Measurements from ENCODE around the gene NUP93. TPM values are rescaled to one million over a fixed set of nuclear protein-coding genes. Genes with fewer than 3 reads are reported as not detected.

The NUP93 gene
- total and polyA plus RNA-seq, 2 of the 8 experiments (the other 6 are each of a cell fraction or from before 2014, with no cell fraction given) = 147 to 201 TPM

- H4K5ac ChIP-seq (ENCODE audit: insufficient read length, low read depth, low read length) = no peak overlapping the region
- no peaks in the 10 kb centered on the region for H3K23me2 ChIP-seq (ENCODE audit: low read depth, low read length)
- H3K79me1 ChIP-seq (ENCODE audit: low read depth, low read length) = peaks cover 2% of the 10 kb centered on the region
- no peak overlapping the region for H2AFZ ChIP-seq (ENCODE audit: low read length)
- no peak overlapping the region for H3K18ac ChIP-seq (ENCODE audit: extremely low read depth, low read length)
- no peak overlapping the region for H3K23ac ChIP-seq (ENCODE audit: insufficient read length)
- TF ChIP-seq, protein P1, sequence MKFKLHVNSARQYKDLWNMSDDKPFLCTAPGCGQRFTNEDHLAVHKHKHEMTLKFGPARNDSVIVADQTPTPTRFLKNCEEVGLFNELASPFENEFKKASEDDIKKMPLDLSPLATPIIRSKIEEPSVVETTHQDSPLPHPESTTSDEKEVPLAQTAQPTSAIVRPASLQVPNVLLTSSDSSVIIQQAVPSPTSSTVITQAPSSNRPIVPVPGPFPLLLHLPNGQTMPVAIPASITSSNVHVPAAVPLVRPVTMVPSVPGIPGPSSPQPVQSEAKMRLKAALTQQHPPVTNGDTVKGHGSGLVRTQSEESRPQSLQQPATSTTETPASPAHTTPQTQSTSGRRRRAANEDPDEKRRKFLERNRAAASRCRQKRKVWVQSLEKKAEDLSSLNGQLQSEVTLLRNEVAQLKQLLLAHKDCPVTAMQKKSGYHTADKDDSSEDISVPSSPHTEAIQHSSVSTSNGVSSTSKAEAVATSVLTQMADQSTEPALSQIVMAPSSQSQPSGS (IDR thresholded peaks at IDR 0.05; ENCODE audit: low read length) = no peak
- TF ChIP-seq FOSL1 (IDR thresholded peaks at IDR 0.05; ENCODE audit: insufficient read depth, low read depth, low read length) (no peak), POU5F1 (IDR thresholded peaks at IDR 0.05; ENCODE audit: low read depth, low read length) (no peak), PHF8 (conservative IDR thresholded peaks at IDR 0.05; ENCODE audit: low read depth, low read length) (no peak), EGR1 (IDR thresholded peaks at IDR 0.05; ENCODE audit: borderline replicate concordance, low read depth, low read length) (no peak), SP1 (IDR thresholded peaks at IDR 0.05; ENCODE audit: low read depth, low read length) (no peak), JUND (IDR thresholded peaks at IDR 0.05; ENCODE audit: low read length) (no peak), KDM1A (IDR thresholded peaks at IDR 0.05; ENCODE audit: borderline replicate concordance, low read length) (no peak), EP300 (IDR thresholded peaks at IDR 0.05; ENCODE audit: borderline replicate concordance in 1 of 2, low read depth in 2 of 2, low read length in 2 of 2) (no peak)
- no peak overlapping the region for H2AK5ac ChIP-seq (ENCODE audit: low read depth, low read length)
- H3K36me3 ChIP-seq (ENCODE audit: control insufficient read depth in 2 of 4, insufficient read depth in 4 of 4, low read length in 3 of 4) = no peaks in the 10 kb centered on the region
- no peak overlapping the region for H4K91ac ChIP-seq (replicated peaks; ENCODE audit: insufficient read length, low read length)
- 94% methylated on average over 5 of the region's 5 CpGs; no CpG with 5 or more reads in 1 of the 2 experiments for WGBS, 2 experiments (ENCODE audit: extremely low coverage in 1 of 2, insufficient coverage in 1 of 2, insufficient read length in 1 of 2, insufficient replicate concordance in 2 of 2, low coverage in 1 of 2, low lambda C conversion rate in 2 of 2, missing lambda C conversion rate in 1 of 2)
- H4K20me1 ChIP-seq (replicated peaks in 1 of 2; ENCODE audit: control insufficient read depth in 1 of 2, insufficient read depth in 2 of 2, low read length in 2 of 2) = peaks cover 2 to 5% of the 10 kb centered on the region in 2 experiments
- no peak overlapping the region for H3K14ac ChIP-seq (ENCODE audit: insufficient read length)
- H3K9ac ChIP-seq (replicated peaks in 1 of 4; ENCODE audit: extremely low read depth in 1 of 4, low read depth in 3 of 4, low read length in 3 of 4) = no peak overlapping the region
- no peak overlapping the region for H2BK15ac ChIP-seq (ENCODE audit: low read length)
- H3K56ac ChIP-seq (replicated peaks; ENCODE audit: insufficient read length, low read depth, low read length) = no peak overlapping the region
- H4K8ac ChIP-seq (ENCODE audit: extremely low read depth, insufficient read depth, low read length) = no peak overlapping the region
- no peak for DNase-seq (ENCODE audit: low read depth in 1 of 2, low spot score in 2 of 2)
- ChIA-PET CTCF (ENCODE audit: partially characterized antibody) (interaction anchor here (0.7 to 0.8 kb wide), 2 partner anchors 9 to 34 kb away, joined by 3 read pairs; no protein-coding TSS in a partner anchor), POLR2A (ENCODE audit: partially characterized antibody) (interaction anchor here (1.1 kb wide), 1 partner anchor 12 kb away, joined by 3 read pairs; no protein-coding TSS in a partner anchor)
- H3K27me3 ChIP-seq (replicated peaks in 1 of 4; ENCODE audit: control insufficient read depth in 3 of 4, extremely low read depth in 1 of 4, insufficient read depth in 3 of 4, low read length in 3 of 4) = no peaks in the 10 kb centered on the region
- no peak overlapping the region for H3K4me2 ChIP-seq (ENCODE audit: insufficient read depth in 1 of 2, low read depth in 2 of 2, low read length in 2 of 2)
- no peaks in the 10 kb centered on the region for H3K9me3 ChIP-seq (ENCODE audit: insufficient read depth in 2 of 2, low read depth in 1 of 2, low read length in 1 of 2)
- H2BK20ac ChIP-seq (ENCODE audit: low read length) = no peak overlapping the region
- FAIRE-seq = no peak
- peaks cover 0 to 53% of the 10 kb centered on the region in 2 experiments; a peak in 2 of 4 replicates for H3K79me2 ChIP-seq (ENCODE audit: control insufficient read depth in 1 of 2, insufficient read depth in 2 of 2, low read length in 2 of 2)
- H3K4me1 ChIP-seq (replicated peaks in 1 of 4; ENCODE audit: control insufficient read depth in 3 of 4, insufficient read depth in 4 of 4, low read length in 3 of 4) = peaks cover 0 to 14% (median 11%) of the 10 kb centered on the region in 4 experiments; a peak in 5 of 7 replicates
- no peak overlapping the region for H2BK5ac ChIP-seq (ENCODE audit: low read depth, low read length)
- no peak overlapping the region for H3K4me3 ChIP-seq (ENCODE audit: extremely low read depth in 1 of 4, insufficient read depth in 2 of 4, low read depth in 3 of 4, low read length in 4 of 4)
- H2BK120ac ChIP-seq (replicated peaks; ENCODE audit: low read depth, low read length) = no peak overlapping the region
- H2BK12ac ChIP-seq (ENCODE audit: low read depth, low read length) = no peak overlapping the region
- H3K4ac ChIP-seq (replicated peaks; ENCODE audit: insufficient read length, low read depth, low read length) = no peak overlapping the region
- H3K27ac ChIP-seq (ENCODE audit: low read depth, low read length) = no peak overlapping the region
Observed at GRCh38 chr16:56777482-56777881, 47.6 kb downstream of the NUP93 start.

All from H1 (cell line).